Thyroid gland (tissue), 4 donors: ENCODE measurements around the gene ZC3H12C.

Source experiments
- CTCF ChIP-seq, 6 experiments: fragments of 200-600 bp in 3 of 6; fragments of 450-650 bp in 3 of 6; sonication (generic) in 3 of 6; IDR thresholded peaks; one replicate each; pipeline ENCODE4 v1.5.1; 2016 to 2019; ENCODE audit warnings: antibody characterized with exemption in 6 of 6, mild to moderate bottlenecking in 2 of 6, inconsistent platforms in 1 of 6, moderate library complexity in 1 of 6
- POLR2A ChIP-seq, 2 donors: fragments of 450-650 bp; IDR thresholded peaks; one replicate each; pipeline ENCODE4 v1.6.1; 2017; ENCODE audit warnings: antibody characterized with exemption in 2 of 2, mild to moderate bottlenecking in 2 of 2, moderate library complexity in 1 of 2

GRCh38 chr11:110044226-110044968, 48.8 kb upstream of the ZC3H12C start:
- no peak for TF ChIP-seq CTCF (IDR thresholded peaks at IDR 0.05)
- no peak for TF ChIP-seq POLR2A (IDR thresholded peaks at IDR 0.05)
